ENCODE measurements around the gene EMX1.

- TF ChIP-seq EZH2 (IDR thresholded peaks at IDR 0.05) (no peak), POLR2AphosphoS5 (IDR thresholded peaks at IDR 0.05; ENCODE audit: borderline replicate concordance, low read depth, low read length) (no peak)
These were observed 44.6 kb downstream of the EMX1 start for GRCh38 chr2:72961853-72962468.

Data from SK-N-MC (cell line).